ENCODE data around the gene PRAC1.
"Not testable (repeated sequence)": the region's sequence is repeated elsewhere in the genome, so short reads cannot be mapped to it uniquely, and the experiment has no call there.

PRAC1 gene

GRCh38 chr17:48725288-48726064, 3.2 kb upstream of the PRAC1 start:
- DNase-seq = no peak

GRCh38 chr17:48725004-48725287, 2.6 kb upstream of the PRAC1 start:
- no peak for DNase-seq

DNA sequence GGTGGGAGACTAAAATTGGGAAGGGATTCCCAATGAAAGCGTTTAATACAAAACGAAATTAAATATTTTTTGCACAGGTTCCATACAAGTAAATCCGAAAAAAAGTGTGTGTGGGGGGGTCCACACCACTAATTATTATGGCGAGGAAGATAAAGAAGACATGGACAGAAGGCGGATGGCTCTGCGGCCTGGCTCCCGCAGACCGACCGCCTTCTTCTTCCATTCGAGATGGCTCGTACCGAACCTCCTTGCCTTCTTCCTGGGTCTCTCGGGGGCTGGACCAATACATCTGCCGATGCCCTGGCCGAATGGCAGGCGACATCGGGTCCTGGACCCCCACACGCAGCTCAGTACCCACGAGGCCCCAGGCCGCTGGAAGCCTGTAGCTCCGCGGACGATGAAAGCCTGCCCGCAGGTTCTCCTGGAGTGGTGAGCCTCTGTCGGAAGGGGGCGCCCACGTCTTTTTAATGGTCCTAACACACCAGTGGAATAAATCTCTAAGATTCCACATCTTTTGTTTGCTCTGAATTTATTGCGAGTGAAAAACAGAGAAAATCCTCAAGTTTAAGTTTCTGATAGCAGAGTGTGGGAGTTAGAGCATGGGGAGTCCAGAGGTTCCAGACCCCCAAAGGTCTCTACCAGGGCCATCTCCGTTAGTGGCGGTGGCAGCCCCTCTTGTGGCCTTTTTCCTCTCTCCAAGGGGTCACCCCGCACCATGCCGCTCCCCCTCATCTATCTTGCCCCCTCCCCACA, 2.1 kb upstream of the PRAC1 start:
- DNase-seq = peak; percentile 44

DNA sequence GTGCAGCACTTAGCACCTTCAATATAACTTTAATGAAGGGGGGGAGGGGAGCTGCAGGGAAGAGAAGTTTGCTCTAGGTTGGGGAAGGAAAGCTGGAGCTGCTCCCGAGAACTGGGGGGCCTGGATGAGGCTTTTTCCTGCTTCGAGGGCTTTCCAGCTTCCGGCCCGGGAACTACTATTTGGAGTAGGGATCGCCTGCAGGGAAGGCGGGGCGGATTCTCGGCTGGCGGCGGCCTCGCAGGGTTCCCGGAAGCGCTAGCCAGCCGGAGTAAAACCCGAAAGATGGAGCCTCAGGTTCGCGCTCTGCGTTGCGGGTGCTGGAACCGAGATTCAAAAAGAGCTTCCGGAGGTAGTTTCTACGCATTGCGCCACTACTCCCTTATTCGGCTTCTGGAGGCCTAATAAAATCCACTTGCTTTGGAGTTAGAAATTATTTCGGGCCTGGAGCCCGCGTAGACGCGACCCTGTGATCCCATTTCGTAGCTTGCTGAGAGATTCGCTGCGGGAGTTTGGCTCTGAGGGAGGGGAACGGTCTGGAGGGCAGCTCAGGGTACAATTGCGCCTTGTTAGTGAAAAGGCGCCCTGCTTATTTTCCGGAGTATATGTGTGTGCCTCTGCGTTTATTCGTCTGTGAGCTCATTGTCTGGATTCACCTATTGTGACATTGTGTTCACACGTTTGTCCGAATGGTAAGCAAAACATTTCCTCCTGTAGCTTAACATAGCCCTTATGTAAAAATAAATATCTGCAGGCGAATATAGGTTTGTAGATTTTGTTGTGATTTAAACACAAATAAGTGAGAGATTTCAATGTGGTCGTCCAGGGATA, 1.3 kb upstream of the PRAC1 start:
- DNase-seq = no peak

- no peak for DNase-seq
Observed at GRCh38 chr17:48722915-48723422, 651 bp upstream of the PRAC1 start, which contains the start of gene PRAC2. Gene PRAC2 (plus strand): TSS chr17:48723185. CDS start chr17:48724411, 1,226 bp downstream.

- no peak for DNase-seq
Observed at GRCh38 chr17:48721009-48721402, 1.3 kb downstream of the PRAC1 start.

DNA sequence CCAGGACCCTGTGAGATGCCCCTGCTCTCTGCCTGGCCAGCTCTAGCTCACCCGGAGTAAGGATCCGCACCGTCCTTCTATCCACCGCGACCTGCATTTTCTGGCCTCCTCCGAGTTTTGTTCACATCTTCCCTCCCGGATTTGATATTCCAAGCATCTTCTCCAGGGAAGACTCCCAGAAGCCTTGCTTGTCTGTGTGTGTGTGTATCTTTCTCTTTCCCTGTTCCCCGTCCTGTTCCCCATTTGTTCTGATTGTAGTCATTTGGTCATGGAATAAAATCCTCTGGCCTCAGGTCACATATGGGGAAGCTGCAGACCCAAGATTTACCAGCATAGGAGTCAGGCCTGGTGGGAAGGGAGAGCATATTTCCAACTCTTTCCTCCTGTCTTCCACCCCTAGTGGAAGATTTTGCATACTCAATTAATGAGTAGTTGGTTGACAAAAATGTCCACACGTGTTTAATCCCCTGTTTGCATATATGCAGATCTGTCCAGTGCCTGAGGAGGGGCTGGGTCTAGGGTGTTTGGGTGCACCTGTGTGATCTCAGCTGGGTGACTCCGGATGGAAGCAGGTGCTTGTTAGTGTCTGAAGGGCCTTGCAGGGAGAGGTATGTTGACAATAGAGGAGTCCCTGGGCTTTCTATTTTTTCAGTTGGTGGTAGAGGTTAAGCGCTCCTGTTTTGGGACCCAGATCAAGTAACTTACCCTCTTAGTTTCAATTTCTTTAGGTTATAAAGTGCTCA, 1.9 kb downstream of the PRAC1 start:
- no peak for DNase-seq

- no peak for DNase-seq
Observed at GRCh38 chr17:48719642-48720265, 2.6 kb downstream of the PRAC1 start.

DNA sequence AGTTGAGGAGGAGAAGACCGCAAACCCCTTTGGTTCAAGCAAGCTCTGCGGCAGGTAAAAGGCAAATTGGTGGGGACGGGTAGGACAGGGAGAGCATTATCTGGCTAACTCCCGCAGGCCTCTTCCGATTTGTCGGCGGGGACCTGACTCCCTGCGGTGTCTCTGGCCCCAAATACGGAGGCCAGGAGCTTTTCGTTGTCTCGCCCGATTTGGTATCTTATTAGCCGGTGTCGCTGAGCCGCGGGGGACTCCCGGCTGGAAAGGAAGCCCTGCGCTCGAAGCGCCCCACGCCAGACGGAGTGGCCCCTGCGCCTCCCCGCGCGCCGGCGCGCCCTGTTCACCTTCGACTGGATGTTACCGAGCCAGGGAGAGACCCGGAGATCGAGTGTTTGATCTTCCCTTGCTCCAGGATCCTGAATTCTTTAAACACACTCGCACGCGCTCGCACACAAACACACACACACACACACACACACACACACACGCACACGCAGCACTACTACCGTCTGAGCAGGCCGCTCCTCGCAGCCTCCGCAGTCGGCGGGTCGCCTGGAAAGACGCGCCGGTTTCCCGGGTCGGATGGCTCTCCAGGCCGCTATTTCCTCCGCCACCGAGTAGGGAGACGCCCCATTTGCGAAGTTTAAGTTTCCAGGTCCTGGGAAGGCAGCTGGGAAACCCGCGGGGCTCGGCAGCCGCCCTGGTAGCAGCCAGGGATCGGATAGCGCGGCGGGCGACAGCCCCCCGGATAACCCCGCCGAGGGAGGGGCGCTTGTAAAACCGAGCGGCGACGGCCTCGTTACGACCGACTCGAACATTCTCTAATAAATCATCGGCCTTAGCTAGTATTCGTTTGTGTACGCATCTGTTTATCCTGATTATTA, 3.3 kb downstream of the PRAC1 start:
- DNase-seq = no peak

GRCh38 chr17:48718227-48718760, 4.0 kb downstream of the PRAC1 start:
- no peak for DNase-seq

DNA sequence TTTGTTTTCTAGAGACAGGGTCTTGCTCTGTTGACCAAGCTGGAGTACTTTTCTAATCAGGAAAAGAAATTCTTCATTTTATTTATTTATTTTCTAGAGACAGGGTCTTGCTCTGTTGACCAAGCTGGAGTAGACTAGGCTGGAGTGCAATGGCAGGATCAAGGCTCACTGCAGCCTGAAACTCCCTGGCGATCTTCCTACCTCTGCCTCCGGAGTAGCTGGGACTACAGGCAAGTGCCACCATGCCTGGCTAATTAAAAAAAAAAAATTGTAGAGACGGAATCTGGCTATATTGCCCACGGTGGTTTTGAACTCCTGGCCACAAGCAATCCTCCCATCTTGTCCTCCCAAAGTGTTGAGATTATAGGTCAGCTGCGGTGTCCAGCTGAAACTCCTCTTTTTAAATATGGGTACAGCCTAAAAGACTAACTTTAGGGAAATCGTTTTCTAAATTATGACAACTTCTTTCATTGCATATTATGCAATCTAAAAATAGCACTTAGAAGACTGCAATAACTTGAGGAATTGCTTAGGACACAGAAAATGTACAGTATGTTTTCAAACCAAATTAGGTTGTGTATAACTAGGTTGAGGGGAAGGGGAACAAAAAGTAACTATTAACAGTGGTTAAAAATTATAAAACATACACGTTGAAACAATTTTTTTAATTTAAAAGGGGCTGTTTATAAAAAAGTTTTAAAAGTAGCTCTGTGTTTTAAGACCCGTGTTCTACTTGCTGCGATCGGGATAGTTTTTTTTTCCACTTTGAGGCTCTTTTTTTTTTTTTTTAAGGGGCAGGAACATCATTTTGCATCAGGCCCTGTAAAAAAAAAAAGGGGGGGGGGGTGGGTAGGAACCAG, 4.7 kb downstream of the PRAC1 start:
- no peak for DNase-seq

GRCh38 chr17:48716549-48716948, 5.8 kb downstream of the PRAC1 start:
- not testable (repeated sequence) for DNase-seq

DNA sequence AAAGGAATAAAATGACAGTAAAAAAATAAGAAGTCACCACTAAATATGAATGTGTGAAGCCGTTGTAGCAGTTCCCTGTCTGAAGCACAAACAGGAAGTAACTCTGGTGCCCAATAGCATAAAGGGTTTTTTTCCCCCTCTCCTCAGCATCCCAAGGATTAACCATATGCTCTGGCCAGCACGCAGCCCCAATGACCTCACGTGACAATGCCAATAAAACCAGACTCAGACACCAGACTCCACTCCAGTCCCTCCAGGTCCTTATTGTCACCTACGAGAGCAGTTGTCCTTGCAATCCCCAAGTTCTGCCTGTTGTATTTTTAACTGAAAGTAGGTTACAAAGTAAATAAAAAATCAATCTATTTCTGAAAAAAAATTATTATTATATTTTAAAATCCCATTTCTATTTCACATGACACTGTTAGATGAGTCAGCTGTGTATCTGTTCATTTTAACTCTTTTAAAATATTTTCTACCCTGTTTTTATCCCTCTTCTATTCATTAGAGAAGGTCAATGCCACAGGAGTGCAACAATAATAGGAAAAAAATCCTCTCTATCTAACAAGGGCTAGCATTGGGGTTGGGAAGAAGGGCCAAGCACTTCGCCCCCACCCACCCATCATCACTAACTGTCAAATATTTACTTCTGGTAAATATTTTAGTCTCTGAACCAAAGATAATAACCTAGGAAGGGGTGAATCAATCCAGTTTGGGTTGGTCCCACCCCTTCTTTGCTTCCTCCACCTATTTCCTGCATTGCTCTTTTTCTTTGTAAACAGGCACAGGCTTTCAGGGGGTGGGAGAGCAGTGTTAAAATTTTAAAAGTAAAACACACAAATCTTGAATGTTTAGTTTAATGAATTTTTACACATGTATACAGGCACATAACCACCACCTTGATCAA, 6.6 kb downstream of the PRAC1 start:
- DNase-seq = peak; percentile 43

GRCh38 chr17:48711128-48711527, 11.2 kb downstream of the PRAC1 start:
- no peak for DNase-seq

DNA sequence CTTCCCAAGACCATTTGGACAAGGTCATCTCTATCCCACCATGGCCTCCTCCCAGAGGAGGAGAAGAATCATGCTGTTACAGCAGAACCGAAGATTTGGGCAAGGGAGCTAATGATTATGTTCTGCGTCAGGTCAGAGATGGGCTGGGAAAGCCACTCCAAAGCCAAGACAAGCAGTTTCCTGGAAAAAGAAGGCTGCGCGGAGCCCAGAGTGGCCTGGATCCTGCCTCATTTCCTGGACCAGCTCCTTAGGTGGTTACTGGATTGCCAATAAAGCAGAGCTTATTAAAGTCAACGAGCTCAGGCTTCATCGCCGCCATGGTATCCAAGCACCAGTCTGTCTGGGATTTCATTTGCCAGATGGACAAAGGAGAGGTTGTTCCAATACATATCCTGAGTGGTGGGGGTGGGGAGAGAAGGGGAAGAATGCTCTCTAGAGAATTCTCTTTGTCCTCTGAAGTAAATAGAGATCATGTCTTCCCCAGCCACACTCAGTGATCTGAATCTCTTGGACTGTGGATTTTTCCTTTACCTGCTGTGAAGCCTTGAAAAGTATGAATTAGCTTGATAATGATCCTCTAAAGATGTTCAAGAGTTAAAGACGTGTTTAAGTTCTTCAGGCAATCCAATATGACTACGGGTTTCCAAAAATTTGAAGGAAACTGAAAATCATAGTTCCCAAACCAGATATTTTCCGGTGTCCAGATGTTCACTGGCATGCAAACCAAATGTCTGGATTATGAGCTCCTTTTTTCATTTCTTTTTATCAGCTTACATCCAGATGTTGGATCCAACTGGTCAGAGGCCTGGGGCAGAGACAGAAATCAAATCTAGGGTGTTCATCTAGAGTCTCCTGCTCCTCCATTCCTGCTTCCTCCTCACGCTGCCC, 17.7 kb downstream of the PRAC1 start:
- no peak for DNase-seq

GRCh38 chr17:48701864-48702532, 20.3 kb downstream of the PRAC1 start:
- DNase-seq = no peak

- DNase-seq = no peak
Observed at GRCh38 chr17:48693178-48693577, 29.1 kb downstream of the PRAC1 start.
